ENCODE measurements around the gene C1orf167. TPM values are rescaled to one million over a fixed set of nuclear protein-coding genes. Genes with fewer than 3 reads are reported as not detected.
A peak's percentile ranks its signal among the peaks of the same experiment; 100 is the strongest.
"Not testable (repeated sequence)": the region's sequence is repeated elsewhere in the genome, so short reads cannot be mapped to it uniquely, and the experiment has no call there.

The C1orf167 gene
- total and polyA plus RNA-seq, 2 experiments from 2014 or later, result 0.44 to 1.4 TPM

GRCh38 chr1:11800756-11801433 is 38.9 kb downstream of the C1orf167 start:
- Histone ChIP-seq H3K9me3 (ENCODE audit: low read depth) (no peaks in the 10 kb centered on the region), H3K4me3 (no peak overlapping the region), H3K27me3 (no peaks in the 10 kb centered on the region), H3K36me3 (peaks cover 17% of the 10 kb centered on the region), H3K4me1 (ENCODE audit: low read depth) (peaks cover 19% of the 10 kb centered on the region), H3K27ac (peak overlapping the region; percentile 19)
- TF ChIP-seq, protein P1, sequence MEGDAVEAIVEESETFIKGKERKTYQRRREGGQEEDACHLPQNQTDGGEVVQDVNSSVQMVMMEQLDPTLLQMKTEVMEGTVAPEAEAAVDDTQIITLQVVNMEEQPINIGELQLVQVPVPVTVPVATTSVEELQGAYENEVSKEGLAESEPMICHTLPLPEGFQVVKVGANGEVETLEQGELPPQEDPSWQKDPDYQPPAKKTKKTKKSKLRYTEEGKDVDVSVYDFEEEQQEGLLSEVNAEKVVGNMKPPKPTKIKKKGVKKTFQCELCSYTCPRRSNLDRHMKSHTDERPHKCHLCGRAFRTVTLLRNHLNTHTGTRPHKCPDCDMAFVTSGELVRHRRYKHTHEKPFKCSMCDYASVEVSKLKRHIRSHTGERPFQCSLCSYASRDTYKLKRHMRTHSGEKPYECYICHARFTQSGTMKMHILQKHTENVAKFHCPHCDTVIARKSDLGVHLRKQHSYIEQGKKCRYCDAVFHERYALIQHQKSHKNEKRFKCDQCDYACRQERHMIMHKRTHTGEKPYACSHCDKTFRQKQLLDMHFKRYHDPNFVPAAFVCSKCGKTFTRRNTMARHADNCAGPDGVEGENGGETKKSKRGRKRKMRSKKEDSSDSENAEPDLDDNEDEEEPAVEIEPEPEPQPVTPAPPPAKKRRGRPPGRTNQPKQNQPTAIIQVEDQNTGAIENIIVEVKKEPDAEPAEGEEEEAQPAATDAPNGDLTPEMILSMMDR (IDR thresholded peaks at IDR 0.05; ENCODE audit: low read depth, low read length), result no peak
- DNase-seq (ENCODE audit: low read depth in 1 of 2, low spot score in 1 of 2), result no peak

DNA sequence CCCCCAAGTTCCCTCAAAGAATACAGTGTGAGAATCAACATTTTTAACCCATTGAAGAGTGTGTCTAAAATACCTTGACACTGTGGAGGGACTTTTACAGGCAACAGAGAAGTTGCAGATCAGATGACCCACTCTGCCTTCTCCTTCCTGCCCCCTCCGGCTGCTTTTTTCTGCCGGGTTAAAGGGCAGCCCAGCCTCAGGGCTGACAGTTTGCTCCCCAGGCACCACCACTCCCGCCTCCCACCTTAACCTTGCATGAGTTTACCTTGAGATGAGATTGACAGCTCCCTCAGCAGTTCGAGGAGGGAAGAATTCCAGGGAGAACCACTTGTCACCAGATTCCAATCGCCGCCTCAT is 40.6 kb downstream of the C1orf167 start:
- Histone ChIP-seq H3K27ac (peak overlapping the region; percentile 95), H3K36me3 (peaks cover 20% of the 10 kb centered on the region), H3K4me1 (ENCODE audit: low read depth) (peaks cover 27% of the 10 kb centered on the region), H3K4me3 (peak overlapping the region; percentile 23), H3K9me3 (ENCODE audit: low read depth) (no peaks in the 10 kb centered on the region), H3K27me3 (no peaks in the 10 kb centered on the region)
- TF ChIP-seq, protein P1 (IDR thresholded peaks at IDR 0.05; ENCODE audit: low read depth, low read length), result no peak
- DNase-seq (ENCODE audit: low read depth in 1 of 2, low spot score in 1 of 2), result peak in 1 of 2 donors; percentile 34

GRCh38 chr1:11802973-11803885 is 41.2 kb downstream of the C1orf167 start:
- TF ChIP-seq, protein P1 (IDR thresholded peaks at IDR 0.05; ENCODE audit: low read depth, low read length), result no peak
- Histone ChIP-seq H3K4me3 (peak overlapping the region; percentile 23), H3K27ac (peak overlapping the region; percentile 95), H3K27me3 (no peaks in the 10 kb centered on the region), H3K36me3 (peaks cover 17% of the 10 kb centered on the region), H3K4me1 (ENCODE audit: low read depth) (peaks cover 27% of the 10 kb centered on the region), H3K9me3 (ENCODE audit: low read depth) (no peaks in the 10 kb centered on the region)
- DNase-seq (ENCODE audit: low read depth in 1 of 2, low spot score in 1 of 2), result peak; percentile 96 to 99

DNA sequence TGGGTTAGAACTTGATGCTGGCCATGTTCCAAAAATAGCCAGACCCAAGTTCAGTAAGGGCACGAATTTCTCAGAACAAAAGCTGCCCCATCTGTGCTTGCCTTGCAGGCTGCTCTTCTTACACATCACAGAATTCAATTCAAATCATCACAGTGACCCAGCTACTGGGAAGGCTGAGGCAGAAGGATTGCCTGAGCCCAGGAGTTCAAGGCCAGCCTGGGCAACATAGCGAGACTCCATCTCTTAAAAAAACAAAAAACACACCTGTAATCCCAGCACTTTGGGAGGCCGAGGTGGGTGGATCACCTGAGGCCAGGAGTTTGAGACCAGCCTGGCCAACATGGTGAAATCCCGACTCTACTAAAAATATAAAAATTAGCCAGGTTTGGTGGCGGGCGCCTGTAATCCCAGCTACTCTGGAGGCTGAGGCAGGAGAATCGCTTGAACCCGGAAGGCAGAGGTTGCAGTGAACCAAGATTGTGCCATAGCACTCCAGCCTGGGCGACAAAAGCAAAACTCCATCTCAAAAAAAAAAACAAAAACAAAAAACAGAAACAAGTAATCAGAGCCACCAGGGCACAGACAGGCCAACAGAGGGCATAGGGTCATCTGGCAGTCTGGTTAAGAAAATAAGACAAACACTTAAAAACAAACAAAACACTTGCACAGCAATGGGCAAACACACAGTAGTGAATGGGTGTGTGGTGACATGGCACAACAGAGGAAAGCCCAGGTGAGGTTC is 42.1 kb downstream of the C1orf167 start:
- peak overlapping the region; percentile 95 for H3K27ac ChIP-seq
- DNase-seq (ENCODE audit: low read depth in 1 of 2, low spot score in 1 of 2), result not testable (repeated sequence)
- H3K4me3 ChIP-seq, result peak overlapping the region; percentile 48

GRCh38 chr1:11804666-11805421 is 42.9 kb downstream of the C1orf167 start:
- H3K9me3 ChIP-seq (ENCODE audit: low read depth), result no peaks in the 10 kb centered on the region
- no peaks in the 10 kb centered on the region for H3K27me3 ChIP-seq
- TF ChIP-seq, protein P1 (IDR thresholded peaks at IDR 0.05; ENCODE audit: low read depth, low read length), result no peak
- peaks cover 17% of the 10 kb centered on the region for H3K36me3 ChIP-seq
- H3K4me3 ChIP-seq, result peak overlapping the region; percentile 48
- peak; percentile 54 to 83 for DNase-seq (ENCODE audit: low read depth in 1 of 2, low spot score in 1 of 2)
- peaks cover 27% of the 10 kb centered on the region for H3K4me1 ChIP-seq (ENCODE audit: low read depth)
- H3K27ac ChIP-seq, result peak overlapping the region; percentile 95

More for the DNA sequence above, 42.1 kb downstream of the C1orf167 start:
- H3K4me1 ChIP-seq (ENCODE audit: low read depth), result peaks cover 27% of the 10 kb centered on the region
- H3K9me3 ChIP-seq (ENCODE audit: low read depth); H3K27me3 ChIP-seq: not testable (repeated sequence)
- H3K36me3 ChIP-seq, result peaks cover 15% of the 10 kb centered on the region

All from cardiac muscle cell (in vitro differentiated cells and primary cell).